ENCODE measurements around the gene BSND. TPM values are rescaled to one million over a fixed set of nuclear protein-coding genes. Genes with fewer than 3 reads are reported as not detected.

The BSND gene
- total RNA-seq, 1 experiment from 2014 or later = 0.17 TPM

DNA sequence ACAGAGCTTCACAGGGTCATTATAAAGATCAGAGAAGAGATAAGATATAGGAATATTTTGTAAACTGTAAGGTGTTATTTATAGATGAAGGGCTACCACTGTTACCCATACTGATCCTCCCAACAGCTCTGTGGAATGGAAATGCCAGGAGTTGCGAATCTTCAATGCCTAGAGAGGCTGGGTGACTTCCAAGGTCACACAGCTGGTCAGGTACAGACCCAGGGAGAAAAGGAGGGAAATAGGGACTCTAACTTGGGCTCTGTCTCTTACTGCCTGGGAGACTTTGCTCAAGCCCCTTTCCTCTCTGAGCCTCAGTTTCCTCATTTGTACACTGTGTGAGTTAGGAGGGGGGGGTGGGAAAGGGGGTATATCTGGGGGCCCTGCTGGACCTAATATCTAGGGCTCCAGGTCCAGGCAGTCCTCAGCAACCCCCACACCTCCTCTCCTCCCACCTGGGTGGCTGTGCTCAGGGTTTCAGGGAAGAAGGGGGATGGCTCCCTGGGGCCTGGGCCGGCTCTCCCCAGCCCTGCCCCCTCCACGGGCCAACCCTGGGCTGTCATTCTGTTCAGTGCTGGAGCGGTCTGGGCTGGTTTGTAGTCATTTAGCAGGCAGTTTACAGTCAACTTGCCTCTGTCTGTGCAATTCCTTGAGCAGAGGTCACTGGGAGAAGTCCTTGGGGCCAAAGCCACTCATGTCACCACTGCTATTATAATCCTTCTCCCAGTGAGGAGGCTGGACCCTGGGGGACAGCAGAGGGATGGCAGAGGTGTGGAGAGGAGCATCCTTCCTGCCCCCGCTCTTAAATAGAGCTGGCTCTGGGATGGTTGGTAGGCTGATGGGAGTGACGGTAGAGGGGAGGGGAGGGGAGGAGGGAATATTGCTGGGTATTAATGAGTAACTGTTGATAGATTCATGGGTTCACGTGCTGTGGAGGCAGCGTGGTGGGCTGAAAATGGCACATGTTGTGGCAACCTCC, 1.7 kb downstream of the BSND start:
- H3T11ph ChIP-seq (ENCODE audit: low read length) = no peak overlapping the region
- no peaks in the 10 kb centered on the region for H3K9me3 ChIP-seq (ENCODE audit: control insufficient read depth, low read depth, low read length)
- H2AFZ ChIP-seq (ENCODE audit: low read length) = no peak overlapping the region
- H2BK20ac ChIP-seq (ENCODE audit: low read depth, low read length, poor library complexity, severe bottlenecking) = no peak overlapping the region
- no peak overlapping the region for H2AK5ac ChIP-seq (ENCODE audit: insufficient read length, low read length)
- no CpG with 5 or more reads among the region's 8 CpGs for WGBS (ENCODE audit: extremely low coverage, insufficient read length, low lambda C conversion rate)
- peaks cover 27% of the 10 kb centered on the region; the same call in 1 of the 2 replicates for H3K27me3 ChIP-seq (ENCODE audit: insufficient read depth, low read length)
- no peak overlapping the region for H2BK5ac ChIP-seq (ENCODE audit: insufficient read length, low read length)
- no peaks in the 10 kb centered on the region for H3K79me1 ChIP-seq (ENCODE audit: insufficient read depth, low read depth, low read length, poor library complexity, severe bottlenecking)
- no peak overlapping the region for H4K8ac ChIP-seq (replicated peaks; ENCODE audit: insufficient read length, low read depth, low read length)
- H3K23ac ChIP-seq (ENCODE audit: insufficient read length, low read depth, low read length) = no peak overlapping the region
- no peaks in the 10 kb centered on the region for H4K20me1 ChIP-seq (ENCODE audit: control insufficient read depth, insufficient read depth, insufficient read length)
- H4K5ac ChIP-seq (ENCODE audit: insufficient read length, low read depth, low read length) = no peak overlapping the region
- H3K9me3 Mint-ChIP-seq = no peaks in the 10 kb centered on the region; a peak in 1 of 5 replicates
- H3K4me2 ChIP-seq (ENCODE audit: insufficient read depth, insufficient read length, low read length) = no peak overlapping the region
- H3K18ac ChIP-seq (ENCODE audit: insufficient read length, low read depth, low read length) = no peak overlapping the region
- DNase-seq = no peak
- no peak for TF ChIP-seq CTCF (conservative IDR thresholded peaks at IDR 0.05)
- peaks cover under 1% of the 10 kb centered on the region; the same call in 1 of the 2 replicates for H3K4me1 ChIP-seq (ENCODE audit: insufficient read depth, low read length)
- H3K56ac ChIP-seq (ENCODE audit: insufficient read length, low read depth, low read length) = no peak overlapping the region
- no peaks in the 10 kb centered on the region for H3K36me3 Mint-ChIP-seq (ENCODE audit: insufficient read depth in 1 of 3, low read depth in 3 of 3)
- peaks cover 24 to 32% of the 10 kb centered on the region in 2 experiments for H3K4me1 Mint-ChIP-seq
- no peaks in the 10 kb centered on the region for H3K79me2 ChIP-seq (ENCODE audit: insufficient read depth, low read length)
- peaks cover 62% of the 10 kb centered on the region for H3K27me3 Mint-ChIP-seq (ENCODE audit: low read depth)
- peaks cover 7% of the 10 kb centered on the region for H3K23me2 ChIP-seq (ENCODE audit: insufficient read length, low read depth, low read length, poor library complexity, severe bottlenecking)
- no peak overlapping the region for H3K27ac ChIP-seq (ENCODE audit: insufficient read length, low read depth, low read length)
- no peak overlapping the region for H3K4me3 Mint-ChIP-seq
- no peak overlapping the region for H2BK15ac ChIP-seq (ENCODE audit: low read depth, low read length)
- no peak overlapping the region for H2BK120ac ChIP-seq (ENCODE audit: low read depth, low read length, poor library complexity, severe bottlenecking)
- no peak overlapping the region for H3K9ac ChIP-seq (ENCODE audit: extremely low read depth, insufficient read length, low read length)
- H3K4ac ChIP-seq (ENCODE audit: low read depth, low read length) = no peak overlapping the region
- H4K91ac ChIP-seq (ENCODE audit: insufficient read length, low read depth, low read length) = no peak overlapping the region
- H2BK12ac ChIP-seq (ENCODE audit: insufficient read length, low read depth, low read length) = no peak overlapping the region
- H3K27ac Mint-ChIP-seq = no peak overlapping the region
- H3K14ac ChIP-seq (ENCODE audit: insufficient read depth, low read length) = no peak overlapping the region
